D721Med (cell line): Measurements from ENCODE around the gene NCBP3.
A peak's percentile ranks its signal among the peaks of the same experiment; 100 is the strongest.

Experiments used
- DNase-seq: peaks from one replicate; pipeline ENCODE4 v3.0.0; 2011; ENCODE audit warnings: low spot score; ENCODE audit not compliant: insufficient read length
- FAIRE-seq: peaks from 2 replicates; lab custom pipeline; 2011; peaks lifted over from hg19 to GRCh38; lab: Jason Lieb, UNC
- CTCF ChIP-seq: IDR thresholded peaks from 2 replicates; pipeline ENCODE4 v1.5.1; 2012; ENCODE audit warnings: mild to moderate bottlenecking, control low read depth; ENCODE audit not compliant: insufficient read depth; ENCODE audit errors: missing control alignments

Gene NCBP3

DNA sequence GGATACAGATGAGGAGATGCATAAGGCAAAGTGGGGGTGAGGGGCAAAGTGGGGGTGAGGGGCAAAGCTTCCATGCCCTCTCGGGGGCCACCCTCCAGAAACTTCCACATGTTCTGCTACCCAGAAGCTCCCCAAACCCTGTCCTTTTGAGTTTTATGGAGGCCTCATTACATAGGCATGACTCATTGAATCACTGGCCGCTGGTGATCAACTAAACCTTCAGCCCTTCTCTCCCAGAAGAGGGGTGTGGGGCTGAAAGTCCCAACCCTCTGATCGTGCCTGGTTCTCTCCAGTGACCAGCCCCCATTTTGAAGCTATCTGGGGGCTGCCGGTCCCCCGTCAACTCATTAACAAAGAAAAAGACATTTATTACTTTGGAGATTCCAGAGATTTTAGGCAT is 72.5 kb downstream of the NCBP3 start:
- no peak for TF ChIP-seq CTCF
- DNase-seq (no peak), FAIRE-seq (no peak)

DNA sequence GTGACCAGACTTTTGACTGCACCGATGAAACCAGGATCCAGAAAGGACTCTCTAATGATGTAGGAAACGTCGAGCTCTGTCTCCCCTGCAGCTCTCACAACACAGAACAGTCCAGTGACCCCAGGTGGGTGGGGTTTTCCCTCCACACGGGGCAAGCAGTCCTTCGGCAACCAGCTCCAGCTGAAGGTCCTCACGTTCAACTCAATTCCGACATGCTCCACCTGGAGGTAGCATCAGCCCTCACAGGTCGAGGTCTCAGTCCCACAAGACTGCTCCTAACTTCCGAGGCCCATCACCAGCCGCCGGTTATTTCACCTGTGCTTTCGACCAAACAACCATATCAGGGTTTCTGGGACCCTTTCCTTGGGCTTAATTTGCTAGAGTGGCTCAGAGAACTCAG is 73.3 kb downstream of the NCBP3 start:
- TF ChIP-seq CTCF: no peak
- DNase-seq (no peak), FAIRE-seq (no peak)

DNA sequence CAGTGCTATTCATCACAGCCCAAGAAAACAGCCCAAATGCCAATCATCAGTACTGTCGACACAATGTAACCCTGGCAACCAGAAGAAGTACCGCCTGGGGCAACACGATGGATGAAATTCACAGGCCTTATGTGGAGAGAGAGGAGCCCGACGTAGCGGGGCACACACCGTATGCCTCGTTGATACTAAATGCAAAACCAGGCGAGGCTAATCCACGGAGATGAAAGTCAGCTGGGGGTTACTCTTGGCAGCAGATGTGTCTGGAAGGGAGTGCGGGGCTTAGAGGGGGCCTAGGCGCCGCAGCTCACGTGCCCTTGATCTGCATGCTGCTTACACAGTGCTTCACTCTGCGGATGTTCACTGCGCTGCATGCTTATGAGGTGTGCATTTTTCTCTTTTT is 74.9 kb downstream of the NCBP3 start:
- DNase-seq (peak; percentile 51), FAIRE-seq (no peak)
- TF ChIP-seq CTCF: no peak

- no peak for FAIRE-seq
- DNase-seq: no peak
- no peak for TF ChIP-seq CTCF
Observed at GRCh38 chr17:3770466-3770865, 75.6 kb downstream of the NCBP3 start.

DNA sequence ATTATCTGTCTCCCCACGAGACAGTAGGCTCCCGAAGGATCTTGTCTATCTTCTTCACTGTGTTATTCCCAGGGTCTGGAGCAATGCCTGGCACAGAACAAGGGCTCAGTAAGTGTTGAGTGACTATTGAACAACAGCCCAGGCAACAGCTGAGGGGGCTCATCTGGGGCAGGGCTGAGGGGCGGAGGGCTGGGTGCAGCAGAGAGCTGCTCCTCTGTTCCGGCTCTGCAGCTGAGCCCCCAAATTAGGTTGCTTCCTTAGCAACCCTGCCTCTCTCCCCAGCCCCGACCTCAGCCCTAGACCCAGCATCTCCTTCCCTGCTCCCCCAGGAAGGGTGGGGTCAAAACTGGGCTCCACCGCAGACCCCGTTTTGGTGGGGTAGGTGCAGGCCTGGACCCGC is 77.3 kb downstream of the NCBP3 start:
- TF ChIP-seq CTCF: no peak
- DNase-seq (no peak), FAIRE-seq (no peak)

- no peak for FAIRE-seq
- no peak for TF ChIP-seq CTCF
Observed at GRCh38 chr17:3768341-3768740, 77.7 kb downstream of the NCBP3 start.

GRCh38 chr17:3766779-3767178 is 79.3 kb downstream of the NCBP3 start:
- DNase-seq (no peak), FAIRE-seq (no peak)
- TF ChIP-seq CTCF: no peak

More at GRCh38 chr17:3768341-3768740, 77.7 kb downstream of the NCBP3 start:
- DNase-seq: no peak
